Measurements from ENCODE around the gene PABPN1L.

The PABPN1L gene

GRCh38 chr16:88867581-88868246, 1.3 kb upstream of the PABPN1L start:
- no peak for DNase-seq

DNA sequence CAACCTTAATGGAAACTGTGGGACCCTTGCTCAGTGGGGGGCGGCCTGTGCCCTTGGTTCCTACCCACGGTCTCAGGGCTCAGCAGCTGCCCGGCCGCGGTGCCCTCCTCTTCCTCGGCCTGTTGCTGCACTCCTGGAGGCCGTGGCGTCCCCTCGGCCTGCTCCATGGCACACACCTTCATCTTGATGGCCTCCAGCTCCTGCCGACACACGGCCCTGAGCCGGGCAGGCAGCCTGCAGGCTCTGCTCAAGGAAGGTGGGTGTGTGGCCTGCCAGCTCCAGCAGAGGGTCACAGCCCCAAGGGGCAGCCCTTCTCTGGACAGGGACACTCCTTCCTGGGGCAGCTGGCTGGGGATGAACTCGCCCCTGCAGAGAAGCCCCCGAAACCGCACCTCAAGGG, 718 bp downstream of the PABPN1L start:
- DNase-seq: no peak

DNA sequence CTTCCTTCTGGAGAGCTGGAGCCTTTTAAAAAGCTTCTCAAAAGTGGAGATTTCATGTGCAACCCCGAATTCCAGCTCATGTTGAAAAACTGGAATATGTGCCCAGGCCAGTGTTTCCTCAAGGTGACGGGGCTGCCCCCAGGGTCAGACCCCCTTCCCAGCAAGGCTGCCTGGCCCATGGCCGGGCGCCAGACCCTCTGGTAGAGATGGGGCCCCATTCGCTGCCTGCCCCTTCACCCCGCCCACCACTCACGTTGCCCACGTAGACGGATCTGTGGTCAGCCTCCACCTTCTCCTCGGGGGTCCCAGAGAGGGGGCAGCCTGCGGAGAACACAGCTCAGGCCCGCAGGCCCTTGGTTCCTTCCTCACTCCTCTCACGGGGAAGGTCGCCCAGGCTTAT, 1.1 kb downstream of the PABPN1L start:
- DNase-seq: no peak

DNA sequence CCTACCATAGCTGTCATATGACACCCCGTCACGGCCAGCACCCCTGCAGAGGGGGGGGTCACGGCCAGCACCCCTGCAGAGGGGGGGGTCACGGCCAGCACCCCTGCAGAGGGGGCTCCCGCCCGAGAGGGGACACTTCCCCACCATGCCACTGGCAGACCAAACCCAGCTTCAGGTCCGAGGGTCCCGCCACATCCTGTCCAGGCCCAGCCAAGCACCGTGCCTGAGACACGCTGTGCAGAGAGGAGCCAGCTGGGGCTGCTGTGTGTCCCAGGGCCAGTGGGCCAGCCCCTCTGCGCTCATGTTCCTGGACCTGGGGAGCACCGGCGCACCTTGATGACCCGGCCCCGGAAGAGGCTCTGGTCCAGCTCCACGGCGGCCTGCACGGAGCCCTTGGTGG, 1.9 kb downstream of the PABPN1L start:
- DNase-seq: no peak

DNA sequence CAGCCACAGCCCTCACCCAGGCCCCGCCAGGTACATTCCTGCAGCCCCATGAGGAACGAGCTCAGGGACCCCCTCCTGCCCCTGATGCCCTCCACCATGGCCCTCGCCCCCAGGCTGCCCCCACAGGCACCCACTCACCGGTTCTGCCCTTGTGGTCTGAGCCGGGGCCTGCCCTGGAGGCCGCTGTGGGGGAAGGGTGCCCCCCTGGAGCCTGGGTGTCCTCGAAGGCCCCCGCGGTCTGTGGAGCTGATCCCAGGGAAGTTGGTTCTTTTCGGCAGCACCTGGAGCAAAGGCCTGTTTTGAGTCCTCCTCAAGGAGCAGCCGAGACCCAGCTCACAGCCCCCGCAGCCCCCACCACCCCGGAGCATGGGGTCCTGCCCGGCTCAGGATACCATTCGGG, 2.4 kb downstream of the PABPN1L start:
- no peak for DNase-seq

DNA sequence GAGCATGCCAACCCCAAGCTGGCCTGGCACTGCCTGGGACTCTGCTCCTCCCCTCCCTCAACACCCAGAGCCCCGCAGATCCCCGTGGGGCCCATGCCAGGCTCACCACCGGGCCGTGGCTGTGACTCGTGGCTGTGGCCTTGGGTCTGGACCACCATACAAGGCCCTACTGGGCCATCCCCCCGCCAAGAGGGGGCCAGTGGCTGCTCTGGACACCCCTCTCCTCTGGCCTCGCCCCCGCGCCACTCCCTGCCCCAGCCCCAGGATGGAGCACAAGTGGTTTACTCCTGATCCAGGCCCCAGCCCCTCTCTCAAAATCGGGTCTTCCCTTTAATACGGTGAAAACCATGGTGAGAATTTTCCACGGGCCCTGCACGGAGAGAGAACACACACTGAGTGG, 3.0 kb downstream of the PABPN1L start:
- DNase-seq: no peak

- no peak for DNase-seq
Observed at GRCh38 chr16:88862968-88863367, 3.5 kb downstream of the PABPN1L start.

DNA sequence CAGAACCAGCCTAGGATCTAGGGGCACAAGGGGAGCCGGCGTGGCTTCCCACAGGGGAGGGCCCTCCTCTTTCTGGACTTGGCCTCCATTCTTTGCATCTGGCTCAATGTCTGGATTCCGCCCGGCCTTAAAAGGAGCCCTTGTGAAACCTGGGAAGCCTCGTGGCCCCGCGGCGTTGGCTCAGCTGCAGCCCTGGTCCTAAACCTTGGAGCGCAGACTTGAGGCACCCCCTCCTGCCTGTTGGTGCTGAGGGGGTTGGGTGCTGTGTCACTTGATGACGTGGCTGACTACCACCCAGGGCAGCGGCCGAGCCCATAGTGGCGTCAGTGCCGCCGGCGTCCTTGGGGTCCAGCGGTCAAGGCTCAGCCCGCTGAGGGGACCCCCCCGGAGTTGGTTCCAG, 5.1 kb downstream of the PABPN1L start:
- DNase-seq: no peak

DNA sequence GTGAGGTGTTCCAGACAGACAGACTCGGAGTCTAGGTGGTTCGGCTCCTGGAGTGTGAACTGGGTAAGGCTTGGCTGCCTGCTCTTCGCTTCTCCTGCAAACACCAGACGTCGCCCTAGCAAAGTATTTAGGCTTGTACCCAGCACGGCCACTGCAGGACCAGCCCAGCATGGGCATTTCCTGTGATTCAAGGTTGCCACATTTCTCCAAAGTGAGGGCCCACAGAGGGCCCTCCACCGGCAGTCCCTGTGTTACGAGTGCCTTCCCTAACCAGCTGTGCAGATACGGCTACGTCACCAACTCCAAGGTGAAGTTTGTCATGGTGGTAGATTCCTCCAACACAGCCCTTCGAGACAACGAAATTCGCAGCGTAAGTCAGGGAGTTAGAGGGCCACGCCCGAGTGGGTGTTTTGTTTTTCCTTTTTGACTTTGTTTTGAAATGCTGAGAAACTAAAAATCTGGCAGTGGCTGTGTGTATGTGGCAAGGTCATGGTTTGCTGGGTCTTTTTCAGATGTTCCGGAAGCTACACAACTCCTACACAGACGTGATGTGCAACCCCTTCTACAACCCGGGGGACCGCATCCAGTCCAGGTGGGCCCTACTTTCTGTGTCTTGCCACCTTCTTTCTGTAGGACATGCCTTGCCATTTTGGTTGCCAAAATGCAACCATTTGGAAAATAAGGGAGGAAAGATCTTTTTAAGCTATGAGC, 6.9 kb downstream of the PABPN1L start:
- DNase-seq: no peak

GRCh38 chr16:88857728-88858339, 8.6 kb downstream of the PABPN1L start:
- peak; percentile 34 for DNase-seq

DNA sequence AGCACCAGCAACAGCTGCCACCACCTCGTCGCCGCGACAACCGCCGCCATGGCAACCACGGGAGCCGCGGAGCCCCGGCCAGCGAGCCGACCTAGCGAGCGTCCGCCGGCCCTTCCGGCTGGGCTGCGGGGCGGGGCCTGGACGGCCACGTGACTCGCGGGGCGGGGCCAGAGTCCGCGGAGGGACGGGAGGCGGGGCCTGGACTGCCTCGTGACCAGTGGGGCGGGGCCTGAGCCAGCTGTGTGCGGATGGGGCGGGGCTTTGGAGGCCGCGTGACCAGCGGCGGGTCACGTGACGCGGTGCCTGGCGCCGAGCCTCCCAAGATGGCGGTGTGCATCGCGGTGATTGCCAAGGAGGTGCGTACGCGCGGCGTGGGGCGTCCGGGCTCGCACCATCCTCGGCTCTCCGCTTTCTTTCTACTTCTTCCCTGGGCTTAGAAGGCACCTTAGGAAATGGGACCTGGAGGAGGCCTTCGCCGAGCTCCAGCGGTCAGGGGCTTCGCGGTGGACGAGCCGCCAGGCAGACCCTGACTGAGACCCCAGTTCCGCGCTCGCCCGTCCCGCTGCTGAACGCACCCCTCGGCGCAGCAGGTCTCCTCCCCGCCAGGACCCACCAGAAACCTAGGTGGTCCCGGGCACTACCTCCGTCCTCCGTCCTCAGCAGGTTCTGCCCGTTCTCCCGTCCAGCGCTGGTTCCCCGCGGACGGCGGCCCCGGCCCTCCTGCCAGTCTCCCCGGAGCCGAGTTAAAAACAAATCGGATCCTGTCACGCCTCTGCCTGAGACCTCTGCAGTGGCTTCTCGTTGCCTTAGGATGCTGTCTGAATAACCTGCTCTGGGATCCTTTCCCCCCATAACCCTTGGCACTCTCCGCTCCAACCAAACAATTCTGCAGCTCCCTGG, 9.4 kb downstream of the PABPN1L start, which contains the start of the genes GALNS and TRAPPC2L:
TSS of gene GALNS (minus strand) at position 120 of the 900 bp plus-strand sequence. CDS start at position 50, 70 bp downstream.
TSS of gene TRAPPC2L (plus strand) at position 300 of the 900 bp plus-strand sequence. CDS start at position 324, 24 bp downstream.
- DNase-seq: peak; percentile 81

- DNase-seq: no peak
Observed at GRCh38 chr16:88856122-88856827, 10.2 kb downstream of the PABPN1L start.

DNA sequence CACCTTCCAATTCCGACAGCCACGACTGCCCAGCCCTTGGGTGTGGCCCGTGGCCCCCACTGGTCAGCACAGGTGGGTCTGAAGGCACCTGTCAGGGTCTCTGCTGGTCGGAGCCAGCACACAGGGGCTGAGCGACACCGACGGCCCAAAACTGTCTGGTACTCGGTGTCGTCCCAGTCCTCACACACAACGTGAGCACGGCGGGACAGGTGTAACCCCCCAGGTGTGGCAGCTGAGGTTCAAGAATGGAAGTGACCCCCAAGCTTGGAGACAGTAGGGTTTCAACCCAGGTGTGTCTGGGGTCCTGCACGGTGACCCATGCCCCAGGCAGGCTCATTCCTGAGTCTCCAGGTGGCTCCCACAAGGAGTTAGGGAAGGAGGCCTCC, 10.7 kb downstream of the PABPN1L start:
- DNase-seq: no peak

DNA sequence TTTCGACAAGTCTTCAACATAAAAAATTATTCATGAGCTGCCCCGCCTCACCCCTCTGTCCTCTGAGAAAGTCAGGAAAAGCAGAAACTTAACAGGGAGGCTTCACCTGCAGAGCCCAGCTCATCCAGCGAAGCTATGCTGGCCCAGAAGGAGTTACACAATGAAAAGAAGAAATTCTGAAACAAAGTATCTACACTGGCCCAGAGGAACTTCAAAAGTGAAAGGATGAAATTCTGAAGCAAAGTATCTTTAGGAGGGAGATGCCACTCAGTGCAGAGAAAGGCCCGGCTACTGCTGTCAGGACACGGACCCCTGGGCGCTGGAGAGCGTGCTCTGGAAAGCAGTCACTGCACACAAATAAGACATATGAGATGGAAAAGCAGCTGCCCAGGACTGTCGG, 11.3 kb downstream of the PABPN1L start:
- no peak for DNase-seq

DNA sequence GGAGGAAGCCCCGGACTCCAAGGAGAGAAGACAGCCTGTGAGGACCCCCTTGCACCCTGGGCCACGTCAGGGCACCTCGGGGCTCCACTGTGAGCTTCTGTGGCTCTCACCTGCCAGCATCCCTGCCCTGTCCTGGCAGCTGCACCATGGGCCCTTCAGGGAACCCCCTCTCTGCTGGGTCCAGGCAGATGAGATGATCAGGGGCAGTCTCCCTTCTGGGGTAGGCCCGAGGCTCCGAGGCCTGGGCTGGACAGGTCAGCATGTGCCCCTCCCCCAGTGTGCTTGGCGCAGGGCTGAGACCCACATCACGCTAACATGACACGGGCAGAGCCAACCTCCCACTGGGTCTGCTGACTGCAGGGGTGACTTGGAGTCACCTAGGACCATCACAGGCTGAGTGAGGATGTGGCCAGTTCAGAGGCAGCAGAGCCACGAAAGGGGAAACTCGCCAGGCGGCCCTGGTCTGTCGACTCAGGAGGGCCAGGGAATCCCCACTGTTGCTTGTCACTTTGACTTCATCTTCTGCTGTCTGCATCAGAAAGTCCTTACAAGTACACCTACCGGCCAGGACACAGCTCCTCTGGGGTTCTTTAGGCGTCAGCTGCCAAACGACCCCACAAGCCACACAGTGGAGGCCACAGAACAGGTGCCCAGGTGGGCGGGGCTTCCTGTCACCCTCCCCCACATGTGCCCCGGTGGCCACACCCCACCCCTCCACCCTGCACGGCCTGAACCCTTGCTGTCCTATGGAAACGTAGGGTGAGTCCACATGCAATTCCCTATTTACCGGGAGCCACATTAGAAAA, 12.0 kb downstream of the PABPN1L start:
- no peak for DNase-seq

GRCh38 chr16:88853325-88853941, 13.0 kb downstream of the PABPN1L start:
- no peak for DNase-seq

DNA sequence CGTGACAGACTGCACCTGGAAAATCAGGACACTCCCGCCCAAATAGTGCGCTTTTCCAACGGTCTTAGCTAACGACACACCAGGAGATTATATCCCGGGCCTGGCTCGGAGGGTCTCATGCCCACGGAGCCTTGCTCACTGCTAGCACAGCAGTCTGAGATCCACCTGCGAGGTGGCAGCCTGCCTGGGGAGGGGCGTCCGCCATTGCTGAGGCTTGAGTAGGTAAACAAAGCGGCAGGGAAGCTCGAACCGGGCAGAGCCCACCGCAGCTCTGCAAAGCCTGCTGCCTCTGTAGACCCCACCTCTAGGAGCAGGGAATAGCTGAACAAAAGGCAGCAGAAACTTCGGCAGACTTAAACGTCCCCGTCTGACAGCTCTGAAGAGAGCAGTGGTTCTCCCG, 14.8 kb downstream of the PABPN1L start:
- DNase-seq: no peak

- no peak for DNase-seq
Observed at GRCh38 chr16:88850531-88851199, 15.8 kb downstream of the PABPN1L start.

DNA sequence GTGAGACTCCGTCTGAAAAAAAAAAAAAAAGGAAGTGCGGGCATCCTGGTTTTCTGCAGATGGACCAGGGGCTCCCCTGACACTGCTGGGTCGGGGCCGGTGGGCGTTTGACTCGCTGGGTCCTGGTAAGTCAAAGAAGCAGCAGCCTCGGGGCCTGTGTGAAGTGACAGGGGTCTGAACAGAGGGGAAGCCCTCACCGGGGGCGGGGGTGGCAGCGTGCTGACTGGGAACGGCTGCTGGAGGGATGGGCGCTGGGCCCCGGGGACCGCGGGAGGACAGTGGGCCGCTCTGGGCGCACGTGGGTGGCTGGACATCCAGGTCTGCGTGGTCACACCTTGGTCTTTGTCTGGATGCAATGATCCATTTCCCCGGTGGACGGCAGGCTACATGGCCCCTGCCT, 17.9 kb downstream of the PABPN1L start:
- no peak for DNase-seq

DNA sequence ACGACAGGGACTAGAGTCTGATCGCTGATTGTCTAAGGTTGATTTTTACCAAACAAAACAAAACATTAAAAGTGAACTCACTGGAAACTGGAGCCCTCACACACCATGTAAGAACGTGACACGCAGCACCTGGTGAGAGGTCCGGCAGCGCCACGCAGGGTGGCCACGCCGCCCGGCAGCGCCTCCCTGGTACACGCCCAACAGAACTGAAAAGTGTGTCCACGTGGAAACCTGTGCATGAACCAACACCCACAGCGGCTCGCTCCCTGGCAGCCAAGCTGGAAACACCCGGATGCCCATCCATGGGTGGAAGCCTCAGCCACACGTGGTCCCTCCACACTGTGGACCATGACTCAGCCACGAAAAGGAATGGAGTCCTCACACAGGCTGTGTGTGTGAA, 18.8 kb downstream of the PABPN1L start:
- no peak for DNase-seq
